ENCODE results near the gene CCDC158.

CCDC158 gene

DNA sequence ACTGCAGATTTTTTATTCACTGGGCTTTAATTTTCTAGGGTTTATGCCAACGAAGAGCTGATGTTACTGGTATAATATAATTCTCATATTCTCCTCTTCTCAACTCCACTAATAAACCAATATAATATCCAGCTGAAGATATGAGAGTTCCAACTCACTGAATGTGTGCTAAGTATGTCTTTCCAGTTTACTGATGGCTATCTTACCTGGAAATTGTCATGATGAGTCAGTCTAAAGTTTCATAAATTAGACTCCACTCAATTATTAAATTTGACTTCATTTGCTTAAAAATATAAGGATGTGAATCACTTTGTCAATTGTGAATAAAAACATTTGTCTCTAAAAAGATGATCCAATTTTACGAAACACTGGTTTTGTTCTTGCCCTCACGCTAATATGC, 86.1 kb downstream of the CCDC158 start:
- DNase-seq (ENCODE audit: extremely low read depth, insufficient read length) = no peak
- Histone ChIP-seq H3K27me3 (replicated peaks; ENCODE audit: control insufficient read depth, insufficient read depth, low read length) (no peaks in the 10 kb centered on the region; the same call in 1 of the 2 replicates), H3K4me3 (replicated peaks; ENCODE audit: low read depth, low read length) (no peak overlapping the region), H3K36me3 (ENCODE audit: control insufficient read depth, insufficient read depth, low read length) (no peaks in the 10 kb centered on the region)
- TF ChIP-seq, protein P1, sequence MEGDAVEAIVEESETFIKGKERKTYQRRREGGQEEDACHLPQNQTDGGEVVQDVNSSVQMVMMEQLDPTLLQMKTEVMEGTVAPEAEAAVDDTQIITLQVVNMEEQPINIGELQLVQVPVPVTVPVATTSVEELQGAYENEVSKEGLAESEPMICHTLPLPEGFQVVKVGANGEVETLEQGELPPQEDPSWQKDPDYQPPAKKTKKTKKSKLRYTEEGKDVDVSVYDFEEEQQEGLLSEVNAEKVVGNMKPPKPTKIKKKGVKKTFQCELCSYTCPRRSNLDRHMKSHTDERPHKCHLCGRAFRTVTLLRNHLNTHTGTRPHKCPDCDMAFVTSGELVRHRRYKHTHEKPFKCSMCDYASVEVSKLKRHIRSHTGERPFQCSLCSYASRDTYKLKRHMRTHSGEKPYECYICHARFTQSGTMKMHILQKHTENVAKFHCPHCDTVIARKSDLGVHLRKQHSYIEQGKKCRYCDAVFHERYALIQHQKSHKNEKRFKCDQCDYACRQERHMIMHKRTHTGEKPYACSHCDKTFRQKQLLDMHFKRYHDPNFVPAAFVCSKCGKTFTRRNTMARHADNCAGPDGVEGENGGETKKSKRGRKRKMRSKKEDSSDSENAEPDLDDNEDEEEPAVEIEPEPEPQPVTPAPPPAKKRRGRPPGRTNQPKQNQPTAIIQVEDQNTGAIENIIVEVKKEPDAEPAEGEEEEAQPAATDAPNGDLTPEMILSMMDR (IDR thresholded peaks at IDR 0.05; ENCODE audit: insufficient read depth, low read length, poor library complexity, severe bottlenecking) = no peak

DNA sequence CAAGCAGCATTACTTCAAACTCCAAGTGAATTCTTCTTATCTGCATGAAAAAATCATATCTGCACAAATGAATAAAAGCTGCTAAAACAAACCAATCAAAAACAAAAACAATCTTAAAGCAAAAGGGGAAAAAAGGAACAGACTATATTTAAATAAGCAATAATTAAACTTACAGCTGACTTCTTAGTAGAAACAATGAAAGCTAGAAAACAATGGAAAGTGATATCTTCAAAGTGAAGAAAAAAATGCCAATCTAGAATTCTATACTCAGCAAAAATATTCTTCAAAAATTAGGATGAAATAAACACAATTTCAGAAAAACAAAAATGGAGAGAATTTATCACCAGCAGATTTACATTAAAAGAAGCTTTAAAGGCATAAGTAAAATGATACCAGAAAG, 94.4 kb downstream of the CCDC158 start:
- DNase-seq (ENCODE audit: extremely low read depth, insufficient read length) = no peak
- H3K36me3 ChIP-seq (ENCODE audit: control insufficient read depth, insufficient read depth, low read length) = no peaks in the 10 kb centered on the region
- TF ChIP-seq, protein P1 (IDR thresholded peaks at IDR 0.05; ENCODE audit: insufficient read depth, low read length, poor library complexity, severe bottlenecking) = no peak
- no peak overlapping the region for H3K4me3 ChIP-seq (replicated peaks; ENCODE audit: low read depth, low read length)
- no peaks in the 10 kb centered on the region for H3K27me3 ChIP-seq (replicated peaks; ENCODE audit: control insufficient read depth, insufficient read depth, low read length)

DNA sequence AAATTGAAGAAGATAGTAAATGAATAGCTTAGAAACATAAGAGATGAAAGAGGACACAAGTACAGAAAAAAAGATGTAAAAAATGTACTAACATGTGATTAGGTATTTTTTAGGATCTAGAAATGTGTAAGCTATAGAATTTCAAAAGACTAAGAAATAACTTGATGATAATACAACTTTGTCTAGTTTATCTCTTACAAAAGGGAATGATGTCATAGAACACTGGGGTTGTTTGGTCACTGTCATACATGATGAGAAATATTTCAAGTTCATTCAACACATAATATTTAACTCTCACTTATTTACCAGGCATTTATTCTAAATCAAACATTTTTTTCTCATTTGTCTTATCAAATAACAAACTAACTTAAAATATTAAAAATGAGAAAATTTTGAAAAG, 95.9 kb downstream of the CCDC158 start:
- TF ChIP-seq, protein P1 (IDR thresholded peaks at IDR 0.05; ENCODE audit: insufficient read depth, low read length, poor library complexity, severe bottlenecking) = no peak
- Histone ChIP-seq H3K4me3 (replicated peaks; ENCODE audit: low read depth, low read length) (no peak overlapping the region), H3K27me3 (replicated peaks; ENCODE audit: control insufficient read depth, insufficient read depth, low read length) (no peaks in the 10 kb centered on the region), H3K36me3 (ENCODE audit: control insufficient read depth, insufficient read depth, low read length) (no peaks in the 10 kb centered on the region)
- no peak for DNase-seq (ENCODE audit: extremely low read depth, insufficient read length)

DNA sequence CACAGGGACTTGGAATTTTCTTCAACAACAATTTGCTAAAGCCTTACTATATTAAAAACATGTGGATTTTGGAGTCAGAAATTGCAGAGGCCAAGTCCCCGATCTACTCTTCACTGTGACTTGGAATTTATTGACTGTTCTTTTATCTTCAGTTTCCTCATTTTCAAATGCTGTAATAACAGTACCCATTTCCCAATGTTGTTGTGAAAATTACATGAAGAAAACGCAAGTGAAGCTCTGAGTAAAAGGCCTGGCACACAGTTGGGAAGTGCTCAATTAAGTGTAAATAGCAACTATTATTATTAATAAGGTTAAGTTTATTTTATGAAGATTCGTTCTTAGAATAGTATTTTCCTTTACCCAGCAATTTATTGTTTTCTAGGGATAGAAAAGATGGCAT, 98.7 kb downstream of the CCDC158 start:
- Histone ChIP-seq H3K4me3 (replicated peaks; ENCODE audit: low read depth, low read length) (no peak overlapping the region), H3K27me3 (replicated peaks; ENCODE audit: control insufficient read depth, insufficient read depth, low read length) (no peaks in the 10 kb centered on the region), H3K36me3 (ENCODE audit: control insufficient read depth, insufficient read depth, low read length) (no peaks in the 10 kb centered on the region)
- TF ChIP-seq, protein P1 (IDR thresholded peaks at IDR 0.05; ENCODE audit: insufficient read depth, low read length, poor library complexity, severe bottlenecking) = no peak
- DNase-seq (ENCODE audit: extremely low read depth, insufficient read length) = no peak

DNA sequence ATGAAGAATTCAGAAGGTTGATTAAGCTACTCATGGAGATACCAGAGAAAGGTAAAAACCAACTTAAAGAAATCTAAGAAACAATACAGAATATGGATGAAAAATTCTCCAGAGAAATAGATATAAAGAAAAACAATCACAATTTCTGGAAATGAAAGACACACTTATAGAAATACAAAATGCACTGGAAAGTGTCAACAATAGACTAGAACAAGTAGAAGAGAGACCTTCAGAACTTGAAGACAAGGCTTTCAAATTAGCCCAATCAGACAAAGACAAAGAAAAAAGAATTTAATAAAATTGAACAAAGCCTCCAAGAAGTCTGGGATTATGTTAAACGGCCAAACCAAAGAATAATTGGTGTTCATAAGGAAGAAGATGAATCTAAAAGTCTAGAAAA, 104.8 kb downstream of the CCDC158 start:
- H3K27me3 ChIP-seq (replicated peaks; ENCODE audit: control insufficient read depth, insufficient read depth, low read length) = no peaks in the 10 kb centered on the region
- TF ChIP-seq, protein P1 (IDR thresholded peaks at IDR 0.05; ENCODE audit: insufficient read depth, low read length, poor library complexity, severe bottlenecking) = no peak
- no peak for DNase-seq (ENCODE audit: extremely low read depth, insufficient read length)
- no peak overlapping the region for H3K4me3 ChIP-seq (replicated peaks; ENCODE audit: low read depth, low read length)
- no peaks in the 10 kb centered on the region for H3K36me3 ChIP-seq (ENCODE audit: control insufficient read depth, insufficient read depth, low read length)

DNA sequence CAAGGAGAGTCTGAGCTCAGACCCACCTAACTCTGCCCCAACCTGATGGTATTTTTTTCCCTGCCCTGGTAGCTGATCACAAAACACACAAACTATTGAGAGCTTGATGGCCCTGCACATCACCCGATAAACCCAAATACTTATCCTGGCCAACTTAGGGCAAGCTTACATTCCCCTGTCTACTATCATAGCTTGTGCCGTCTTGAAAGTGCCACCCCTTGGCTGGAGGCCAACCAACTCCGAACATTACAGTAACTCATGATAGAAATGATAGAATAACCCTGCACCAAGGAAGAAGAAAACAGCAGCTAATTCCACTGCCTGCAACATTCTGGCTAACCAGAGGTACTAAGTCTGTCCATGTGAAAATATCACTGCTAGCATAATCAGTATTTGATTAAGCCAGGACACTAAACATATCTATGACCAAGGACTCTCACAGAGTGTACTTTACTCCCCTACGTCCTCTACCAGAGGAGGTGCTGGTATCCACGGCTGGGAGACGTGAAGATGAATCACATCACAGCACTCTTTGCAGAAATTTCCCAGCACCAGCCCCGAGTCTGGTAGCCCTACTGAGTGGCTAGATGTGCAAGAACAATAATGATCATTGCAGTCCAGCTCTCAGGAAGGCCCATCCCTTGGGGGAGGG, 105.5 kb downstream of the CCDC158 start:
- TF ChIP-seq, protein P1 (IDR thresholded peaks at IDR 0.05; ENCODE audit: insufficient read depth, low read length, poor library complexity, severe bottlenecking) = no peak

More for the DNA sequence above, 105.5 kb downstream of the CCDC158 start:
- Histone ChIP-seq H3K36me3 (ENCODE audit: control insufficient read depth, insufficient read depth, low read length) (no peaks in the 10 kb centered on the region), H3K27me3 (replicated peaks; ENCODE audit: control insufficient read depth, insufficient read depth, low read length) (no peaks in the 10 kb centered on the region), H3K4me3 (replicated peaks; ENCODE audit: low read depth, low read length) (no peak overlapping the region)
- DNase-seq (ENCODE audit: extremely low read depth, insufficient read length) = no peak
